Kidney (tissue), 14 donors: Measurements from ENCODE around the gene RXYLT1. TPM values are rescaled to one million over a fixed set of nuclear protein-coding genes. Genes with fewer than 3 reads are reported as not detected.

Source experiments
- DNase-seq, 5 donors: peaks; one replicate each; pipeline ENCODE4 v3.0.0-alpha.2; 2013 to 2020
- FAIRE-seq: peaks from 2 replicates; lab custom pipeline; 2012; peaks lifted over from hg19 to GRCh38; lab: Jason Lieb, UNC
- H3K27ac ChIP-seq, 2 donors: one replicate each; pipeline ENCODE4 v1.7.0; 2013; ENCODE audit warnings: low read depth in 2 of 2, low read length in 2 of 2, inconsistent platforms in 1 of 2
- H3K27me3 ChIP-seq: one replicate; pipeline ENCODE4 v1.7.1; 2013; ENCODE audit warnings: low read length, inconsistent platforms; ENCODE audit not compliant: control insufficient read depth, insufficient read depth
- H3K36me3 ChIP-seq, 3 donors: one replicate each; pipeline versions ENCODE4 v1.7.0 to v1.7.1; 2013; ENCODE audit warnings: low read length in 3 of 3, control low read depth in 1 of 3, inconsistent platforms in 1 of 3; ENCODE audit not compliant: insufficient read depth in 3 of 3, control insufficient read depth in 2 of 3
- H3K4me1 ChIP-seq, 3 donors: one replicate each; pipeline versions ENCODE4 v1.7.0 to v1.7.1; 2013; ENCODE audit warnings: low read length in 3 of 3, inconsistent platforms in 1 of 3, low read depth in 1 of 3; ENCODE audit not compliant: control insufficient read depth in 2 of 3, insufficient read depth in 2 of 3
- H3K4me3 ChIP-seq, 3 donors: one replicate each; pipeline versions ENCODE4 v1.7.0 to v1.8.1; 2013; ENCODE audit warnings: low read length in 3 of 3, control low read depth in 1 of 3, inconsistent platforms in 1 of 3
- H3K9ac ChIP-seq, 3 donors: one replicate each; pipeline versions ENCODE4 v1.7.0 to v1.7.1; 2013; ENCODE audit warnings: low read length in 3 of 3, control low read depth in 1 of 3, inconsistent platforms in 1 of 3
- H3K9me3 ChIP-seq, 3 donors: one replicate each; pipeline versions ENCODE4 v1.7.0 to v1.7.1; 2013; ENCODE audit warnings: low read length in 3 of 3, control low read depth in 1 of 3, inconsistent platforms in 1 of 3; ENCODE audit not compliant: control insufficient read depth in 2 of 3, insufficient read depth in 1 of 3
- CTCF ChIP-seq: IDR thresholded peaks from 3 replicates; pipeline ENCODE4 v1.5.1; 2012; ENCODE audit warnings: mild to moderate bottlenecking, moderate library complexity, borderline replicate concordance; ENCODE audit not compliant: insufficient read depth; ENCODE audit errors: extremely low read depth
- intact Hi-C: fragments of 100-400 bp; cut with DNase I; formaldehyde crosslinking; loops from one replicate; pipeline ENCODE4 v1.11.1; 2022
- polyA plus RNA-seq: library from polyadenylated mRNA; stranded (reverse); fragments of 350-450 nt; fragmentation: Illumina TruSeq; extraction: RNeasy Lipid Tissue Mini Kit (QIAGEN cat#74804); gene quantifications from one replicate; pipeline ENCODE4 v1.2.3, GENCODE V29; 2014; ENCODE audit warnings: low read depth, low replicate concordance; ENCODE audit not compliant: insufficient read depth
- total RNA-seq: library from RNA; stranded (reverse); fragmentation: NEBNext Ultra II Directional; extraction: Animal tissue kit (Norgen Biotek cat#: 25700); gene quantifications from one replicate; pipeline ENCODE4 v1.2.1, GENCODE V29; 2021
- donor health status: control.
- donor health status: control.
- donor health status: control.
- donor health status: control.
- donor health status: control.
- donor health status: DM: yes; HTN: yes; CAD: no.
- donor health status: Normal renal cell carcinoma (clear cell type).

Gene RXYLT1
- total and polyA plus RNA-seq, 2 donors from 2014 or later = 15.9 to 17.5 TPM

- intact Hi-C loops = no loop called here
- FAIRE-seq = no peak
- Histone ChIP-seq H3K27me3 (no peaks in the 10 kb centered on the region), H3K4me1 (peaks cover 0 to 5% (median 2%) of the 10 kb centered on the region in 3 donors), H3K9ac (no peak overlapping the region), H3K27ac (no peak overlapping the region), H3K4me3 (no peak overlapping the region), H3K36me3 (peaks cover 0 to under 1% (median 0%) of the 10 kb centered on the region in 3 donors), H3K9me3 (no peaks in the 10 kb centered on the region)
- no peak for TF ChIP-seq CTCF
- DNase-seq = no peak
Observed at GRCh38 chr12:63814146-63814772, 34.5 kb downstream of the RXYLT1 start.

- H3K9ac ChIP-seq = no peak overlapping the region
- H3K4me1 ChIP-seq = peaks cover 0 to 5% (median 2%) of the 10 kb centered on the region in 3 donors
- no peaks in the 10 kb centered on the region for H3K36me3 ChIP-seq
- no peak overlapping the region for H3K4me3 ChIP-seq
- intact Hi-C loops = no loop called here
- no peaks in the 10 kb centered on the region for H3K9me3 ChIP-seq
- H3K27ac ChIP-seq = no peak overlapping the region
- H3K27me3 ChIP-seq = no peaks in the 10 kb centered on the region
- DNase-seq = no peak
- FAIRE-seq = no peak
- TF ChIP-seq CTCF = no peak
Observed at GRCh38 chr12:63815482-63815852, 35.8 kb downstream of the RXYLT1 start.

GRCh38 chr12:63816031-63816430, 36.3 kb downstream of the RXYLT1 start:
- intact Hi-C loops = no loop called here

More at GRCh38 chr12:63816031-63816430, 36.3 kb downstream of the RXYLT1 start:
- H3K36me3 ChIP-seq = no peaks in the 10 kb centered on the region
- H3K27me3 ChIP-seq = no peaks in the 10 kb centered on the region
- TF ChIP-seq CTCF = no peak
- H3K27ac ChIP-seq = no peak overlapping the region
- no peak for DNase-seq
- H3K9ac ChIP-seq = no peak overlapping the region
- peaks cover 0 to 5% (median 2%) of the 10 kb centered on the region in 3 donors for H3K4me1 ChIP-seq
- H3K4me3 ChIP-seq = no peak overlapping the region
- no peak for FAIRE-seq
- no peaks in the 10 kb centered on the region for H3K9me3 ChIP-seq
